SU-DHL-6 (cell line): Measurements from ENCODE around the gene ACBD3.

Experiments used
- H2AFZ ChIP-seq: fragments of 200-600 bp; sonication (generic); 2 replicates; pipeline ENCODE4 v1.6.1; 2014; ENCODE audit warnings: low read depth, mild to moderate bottlenecking, moderate library complexity, mixed read lengths, antibody characterized with exemption, low read length; ENCODE audit not compliant: severe bottlenecking
- H3F3A ChIP-seq: fragments of 200-600 bp; shearing (Covaris generic); 2 replicates; pipeline ENCODE4 v1.6.0; 2016; ENCODE audit warnings: antibody characterized with exemption, mild to moderate bottlenecking; ENCODE audit not compliant: insufficient read depth
- H3K27ac ChIP-seq: fragments of 200-600 bp; sonication (generic); 2 replicates; pipeline ENCODE4 v1.5.1; 2016; ENCODE audit warnings: low read depth, mild to moderate bottlenecking, low read length, moderate library complexity, mixed read lengths
- H3K27me3 ChIP-seq: fragments of 200-600 bp; sonication (generic), shearing (Covaris generic); 2 replicates; pipeline ENCODE4 v1.6.0; 2014; ENCODE audit warnings: mild to moderate bottlenecking, low read length
- H3K36me3 ChIP-seq: fragments of 200-600 bp; sonication (generic); 2 replicates; pipeline ENCODE4 v1.6.1; 2014; ENCODE audit warnings: mild to moderate bottlenecking, low read length, mixed read lengths
- H3K4me2 ChIP-seq: fragments of 300-600, 200-600 bp; shearing (Covaris generic), sonication (generic); 2 replicates; pipeline ENCODE4 v1.6.0; 2014; ENCODE audit warnings: low read length, low read depth, mild to moderate bottlenecking; ENCODE audit not compliant: poor library complexity, severe bottlenecking
- H3K4me3 ChIP-seq: fragments of 200-600 bp; sonication (generic); 2 replicates; pipeline ENCODE4 v1.5.1; 2014; ENCODE audit warnings: antibody characterized with exemption, low read length, mild to moderate bottlenecking, mixed read lengths; ENCODE audit not compliant: insufficient read depth, poor library complexity, severe bottlenecking
- H3K79me2 ChIP-seq: fragments of 200-600 bp; sonication (generic); 2 replicates; pipeline ENCODE4 v1.6.1; 2014; ENCODE audit warnings: mild to moderate bottlenecking, low read length, moderate library complexity; ENCODE audit not compliant: insufficient read depth
- H3K9ac ChIP-seq: fragments of 200-600 bp; sonication (generic); 2 replicates; pipeline ENCODE4 v1.7.0; 2014; ENCODE audit warnings: mild to moderate bottlenecking, low read length
- H3K9me2 ChIP-seq: fragments of 200-600 bp; sonication (generic); replicated peaks from 2 replicates; pipeline ENCODE4 v1.6.1; 2014; ENCODE audit warnings: low read length; ENCODE audit not compliant: insufficient read depth
- H3K9me3 ChIP-seq: fragments of 200-600 bp; sonication (generic); 2 replicates; pipeline ENCODE4 v1.6.1; 2014; ENCODE audit warnings: low read length, mixed read lengths; ENCODE audit not compliant: insufficient read depth
- H4K20me1 ChIP-seq: fragments of 200-600 bp; sonication (generic); 2 replicates; pipeline ENCODE4 v1.6.1; 2014; ENCODE audit warnings: low read depth, mild to moderate bottlenecking, antibody characterized with exemption, low read length, moderate library complexity, mixed read lengths
- CTCF ChIP-seq: fragments of 200-600 bp; sonication (generic); IDR thresholded peaks from one replicate; pipeline ENCODE4 v1.5.1; 2017; ENCODE audit warnings: antibody characterized with exemption, mild to moderate bottlenecking, low read length, moderate library complexity; ENCODE audit not compliant: insufficient read depth, poor library complexity, severe bottlenecking
- EZH2phosphoT487 ChIP-seq: fragments of 200-600 bp; sonication (generic), shearing (Covaris generic); conservative IDR thresholded peaks from 2 replicates; pipeline ENCODE4 v1.6.1; 2018; ENCODE audit warnings: mild to moderate bottlenecking, antibody characterized with exemption, low read length, moderate library complexity, mixed read lengths

The ACBD3 gene

DNA sequence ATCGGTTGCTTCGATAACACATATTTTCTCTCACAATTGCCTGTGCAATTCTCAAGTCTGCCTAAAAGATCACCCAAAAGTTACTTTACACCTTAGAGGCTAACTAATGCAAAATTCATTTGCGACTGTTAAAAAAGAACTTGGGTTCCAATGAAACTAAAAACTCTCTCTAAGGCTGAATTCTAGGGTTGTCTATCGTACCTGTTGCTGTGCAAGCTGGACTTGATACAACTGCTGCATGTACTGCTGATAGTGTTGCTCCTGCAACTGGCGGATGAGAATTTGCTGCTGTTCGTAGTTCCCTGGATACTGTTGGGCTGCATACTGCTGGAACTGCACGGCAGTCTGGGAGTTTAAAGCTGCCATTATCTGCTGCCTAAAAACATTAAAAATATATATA is 27.6 kb downstream of the ACBD3 start:
- Histone ChIP-seq H4K20me1 (no peaks in the 10 kb centered on the region), H3K4me3 (no peak overlapping the region), H3F3A (peaks cover 38% of the 10 kb centered on the region), H3K9me3 (no peaks in the 10 kb centered on the region), H3K27me3 (no peaks in the 10 kb centered on the region), H3K27ac (peak overlapping the region; percentile 82), H3K9me2 (no peaks in the 10 kb centered on the region), H3K4me2 (peak overlapping the region; percentile 56), H3K36me3 (peaks cover 36% of the 10 kb centered on the region), H3K9ac (no peak overlapping the region), H3K79me2 (no peaks in the 10 kb centered on the region), H2AFZ (no peak overlapping the region)
- TF ChIP-seq EZH2phosphoT487 (no peak), CTCF (no peak)

- H3F3A ChIP-seq, result peaks cover 38% of the 10 kb centered on the region
- peak overlapping the region; percentile 56 for H3K4me2 ChIP-seq
- no peaks in the 10 kb centered on the region for H3K9me2 ChIP-seq
- TF ChIP-seq EZH2phosphoT487 (no peak), CTCF (no peak)
- H2AFZ ChIP-seq, result no peak overlapping the region
- peak overlapping the region; percentile 6; the same call in 1 of the 2 replicates for H3K9ac ChIP-seq
- H4K20me1 ChIP-seq, result no peaks in the 10 kb centered on the region
- no peaks in the 10 kb centered on the region for H3K27me3 ChIP-seq
- no peaks in the 10 kb centered on the region for H3K79me2 ChIP-seq
- H3K36me3 ChIP-seq, result peaks cover 34% of the 10 kb centered on the region
- no peaks in the 10 kb centered on the region for H3K9me3 ChIP-seq
- H3K4me3 ChIP-seq, result no peak overlapping the region
- peak overlapping the region; percentile 82 for H3K27ac ChIP-seq
Observed at GRCh38 chr1:226158457-226158856, 28.1 kb downstream of the ACBD3 start.

DNA sequence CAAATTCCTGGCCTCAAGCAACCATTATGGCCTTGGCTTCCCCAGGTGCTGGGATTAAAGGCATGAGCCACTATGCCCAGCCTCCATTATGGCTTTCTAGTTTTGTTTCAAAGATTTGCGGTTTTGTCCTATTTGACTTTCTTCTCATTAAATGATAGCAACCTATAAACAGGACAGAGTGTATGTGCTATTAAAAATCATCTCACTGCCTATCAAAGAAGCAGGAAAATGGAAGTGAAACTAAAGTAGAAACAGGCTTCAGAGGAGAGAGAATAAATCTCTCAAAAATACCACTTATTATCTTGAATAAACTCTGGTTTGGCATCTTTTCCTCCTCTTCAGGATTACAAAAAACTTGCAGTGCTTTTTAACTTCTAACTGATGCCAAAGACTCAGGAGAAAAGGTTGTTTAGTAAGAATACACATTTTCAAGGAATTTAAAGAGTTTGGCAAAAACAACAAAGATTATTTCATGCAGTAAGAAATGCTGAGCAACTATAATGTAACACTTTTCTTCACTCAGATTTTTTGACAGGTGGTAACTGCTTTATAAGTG is 28.7 kb downstream of the ACBD3 start:
- Histone ChIP-seq H3K9me3 (no peaks in the 10 kb centered on the region), H3K27me3 (no peaks in the 10 kb centered on the region), H3K4me2 (peak overlapping the region; percentile 56), H3K4me3 (no peak overlapping the region), H3K79me2 (no peaks in the 10 kb centered on the region), H3F3A (peaks cover 35% of the 10 kb centered on the region), H3K9me2 (no peaks in the 10 kb centered on the region), H3K9ac (peak overlapping the region; percentile 6; the same call in 1 of the 2 replicates), H3K27ac (peak overlapping the region; percentile 82), H2AFZ (no peak overlapping the region), H4K20me1 (no peaks in the 10 kb centered on the region), H3K36me3 (peaks cover 30% of the 10 kb centered on the region)
- TF ChIP-seq CTCF (no peak), EZH2phosphoT487 (no peak)
